Lower lobe of right lung (tissue), 2 donors: Measurements from ENCODE around the gene CAMK2G. TPM values are rescaled to one million over a fixed set of nuclear protein-coding genes. Genes with fewer than 3 reads are reported as not detected.
"Not testable (repeated sequence)": the region's sequence is repeated elsewhere in the genome, so short reads cannot be mapped to it uniquely, and the experiment has no call there.

ENCODE experiments used
- ATAC-seq, 2 donors: fragments of 200-7000 bp; cut with Tn5 transposase; one replicate each; pipeline ENCODE4 v1.9.1; 2020 to 2022; ENCODE audit warnings: mild to moderate bottlenecking in 2 of 2, moderate library complexity in 2 of 2
- DNase-seq: peaks from one replicate; pipeline ENCODE4 v3.0.0-alpha.2; 2020
- H3K27ac ChIP-seq: fragments of 200-600 bp; one replicate; pipeline ENCODE4 v1.8.0; 2022
- H3K27me3 ChIP-seq: fragments of 200-600 bp; one replicate; pipeline ENCODE4 v1.8.0; 2022; ENCODE audit warnings: low read depth
- H3K36me3 ChIP-seq: fragments of 200-600 bp; one replicate; pipeline ENCODE4 v1.8.0; 2022; ENCODE audit warnings: mild to moderate bottlenecking
- H3K4me1 ChIP-seq: fragments of 200-600 bp; one replicate; pipeline ENCODE4 v1.8.0; 2022
- H3K4me3 ChIP-seq: fragments of 200-600 bp; one replicate; pipeline ENCODE4 v1.8.0; 2022; ENCODE audit warnings: mild to moderate bottlenecking
- H3K9me3 ChIP-seq: fragments of 200-600 bp; one replicate; pipeline ENCODE4 v1.8.0; 2022
- intact Hi-C: fragments of 100-400 bp; cut with DNase I; formaldehyde crosslinking; loops from one replicate; pipeline ENCODE4 v1.11.0; 2022
- total RNA-seq: library from RNA; stranded (reverse); fragmentation: NEBNext Ultra II Directional; extraction: Animal tissue kit (Norgen Biotek cat#: 25700); gene quantifications from one replicate; pipeline ENCODE4 v1.2.1, GENCODE V29; 2021
- TF ChIP-seq, protein P1 (sequence below): fragments of 200-600 bp; IDR thresholded peaks from one replicate; pipeline ENCODE4 v1.8.0; 2022; ENCODE audit warnings: antibody characterized with exemption, mild to moderate bottlenecking
- donor health status: DM: no; HTN: yes; CAD: no; lungs with severe emphysema.

Gene CAMK2G
- total RNA-seq, 1 donor from 2014 or later: 38.4 TPM

DNA sequence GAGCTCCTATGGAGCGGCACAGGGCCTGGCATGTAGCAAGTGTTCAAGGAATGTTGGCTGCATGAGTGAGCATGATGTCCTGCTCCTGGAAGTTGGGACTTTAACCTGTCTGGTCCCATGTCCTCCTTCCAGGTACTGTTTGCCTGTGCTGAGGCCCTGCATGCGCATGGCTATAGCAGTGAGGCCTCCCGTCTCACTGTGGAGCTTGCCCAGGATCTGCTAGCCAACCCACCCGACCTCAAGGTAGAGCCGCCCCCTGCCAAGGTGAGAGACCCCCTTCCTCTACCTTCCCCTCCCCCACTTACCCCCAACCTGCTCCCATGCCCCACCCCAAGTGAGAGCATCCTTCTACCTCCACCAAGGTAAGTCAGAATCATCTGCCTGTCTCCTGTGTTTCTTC, 80.9 kb downstream of the CAMK2G start:
- no peak for ATAC-seq
- intact Hi-C loops: no loop called here
- Histone ChIP-seq H3K9me3 (no peaks in the 10 kb centered on the region), H3K27ac (no peak overlapping the region), H3K4me3 (no peak overlapping the region), H3K4me1 (peaks cover under 1% of the 10 kb centered on the region), H3K36me3 (peaks cover 100% of the 10 kb centered on the region), H3K27me3 (no peaks in the 10 kb centered on the region)
- DNase-seq: no peak
- TF ChIP-seq, protein P1, sequence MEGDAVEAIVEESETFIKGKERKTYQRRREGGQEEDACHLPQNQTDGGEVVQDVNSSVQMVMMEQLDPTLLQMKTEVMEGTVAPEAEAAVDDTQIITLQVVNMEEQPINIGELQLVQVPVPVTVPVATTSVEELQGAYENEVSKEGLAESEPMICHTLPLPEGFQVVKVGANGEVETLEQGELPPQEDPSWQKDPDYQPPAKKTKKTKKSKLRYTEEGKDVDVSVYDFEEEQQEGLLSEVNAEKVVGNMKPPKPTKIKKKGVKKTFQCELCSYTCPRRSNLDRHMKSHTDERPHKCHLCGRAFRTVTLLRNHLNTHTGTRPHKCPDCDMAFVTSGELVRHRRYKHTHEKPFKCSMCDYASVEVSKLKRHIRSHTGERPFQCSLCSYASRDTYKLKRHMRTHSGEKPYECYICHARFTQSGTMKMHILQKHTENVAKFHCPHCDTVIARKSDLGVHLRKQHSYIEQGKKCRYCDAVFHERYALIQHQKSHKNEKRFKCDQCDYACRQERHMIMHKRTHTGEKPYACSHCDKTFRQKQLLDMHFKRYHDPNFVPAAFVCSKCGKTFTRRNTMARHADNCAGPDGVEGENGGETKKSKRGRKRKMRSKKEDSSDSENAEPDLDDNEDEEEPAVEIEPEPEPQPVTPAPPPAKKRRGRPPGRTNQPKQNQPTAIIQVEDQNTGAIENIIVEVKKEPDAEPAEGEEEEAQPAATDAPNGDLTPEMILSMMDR: no peak

DNA sequence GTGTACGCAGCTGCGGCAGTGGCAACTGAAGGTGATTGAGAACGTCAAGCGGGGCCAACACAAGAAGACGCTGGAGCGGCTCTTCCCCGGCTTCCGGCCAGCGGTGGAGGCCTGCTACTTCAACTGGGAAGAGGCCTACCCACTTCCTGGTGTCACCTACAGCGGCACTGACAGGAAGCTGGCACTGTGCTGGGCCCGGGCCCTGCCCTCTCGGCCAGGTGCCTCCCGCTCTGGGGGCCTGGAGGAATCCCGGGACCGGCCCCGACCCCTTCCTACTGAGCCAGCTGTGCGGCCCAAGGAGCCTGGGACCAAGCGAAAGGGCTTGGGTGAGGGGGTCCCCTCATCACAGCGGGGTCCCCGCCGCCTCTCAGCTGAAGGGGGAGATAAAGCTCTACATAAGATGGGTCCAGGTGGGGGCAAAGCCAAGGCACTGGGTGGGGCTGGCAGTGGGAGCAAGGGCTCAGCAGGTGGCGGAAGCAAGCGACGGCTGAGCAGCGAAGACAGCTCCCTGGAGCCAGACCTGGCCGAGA, 82.4 kb downstream of the CAMK2G start:
- Histone ChIP-seq H3K27me3 (no peaks in the 10 kb centered on the region), H3K36me3 (peaks cover 85% of the 10 kb centered on the region), H3K27ac (no peak overlapping the region), H3K9me3 (no peaks in the 10 kb centered on the region), H3K4me1 (peaks cover 16% of the 10 kb centered on the region), H3K4me3 (no peak overlapping the region)
- intact Hi-C loops: no loop called here
- peak in 1 of 2 donors; percentile 11 for ATAC-seq
- DNase-seq: no peak
- TF ChIP-seq, protein P1: no peak

DNA sequence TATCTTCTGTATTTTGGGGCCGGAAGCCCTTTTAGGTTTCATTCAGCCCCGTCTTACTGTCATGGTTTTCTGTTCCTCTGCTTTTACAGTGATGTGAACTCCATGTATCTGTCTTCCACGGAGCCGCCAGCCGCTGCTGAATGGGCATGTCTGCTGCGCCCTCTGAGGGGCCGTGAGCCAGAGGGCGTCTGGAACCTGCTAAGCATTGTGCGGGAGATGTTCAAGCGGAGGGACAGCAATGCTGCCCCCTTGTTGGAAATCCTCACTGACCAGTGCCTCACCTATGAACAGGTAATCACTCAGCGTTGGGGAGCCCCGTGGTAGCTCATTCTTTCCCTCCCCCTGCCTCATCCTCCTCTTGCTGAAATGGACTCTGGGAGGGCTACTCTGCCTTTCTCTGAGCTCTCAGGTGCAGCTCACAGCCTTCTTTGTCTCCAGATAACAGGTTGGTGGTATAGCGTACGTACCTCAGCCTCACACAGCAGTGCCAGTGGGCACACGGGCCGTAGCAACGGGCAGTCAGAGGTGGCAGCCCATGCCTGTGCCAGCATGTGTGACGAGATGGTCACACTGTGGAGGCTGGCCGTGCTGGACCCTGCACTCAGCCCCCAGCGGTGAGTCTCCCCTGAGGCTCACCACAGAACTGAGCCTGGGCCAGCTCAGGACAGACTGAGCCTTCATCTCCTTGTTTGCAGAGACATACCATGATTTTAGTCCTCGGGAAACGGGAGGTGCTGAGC, 83.3 kb downstream of the CAMK2G start:
- no peak overlapping the region for H3K27ac ChIP-seq
- H3K27me3 ChIP-seq: no peaks in the 10 kb centered on the region
- TF ChIP-seq, protein P1: no peak
- H3K9me3 ChIP-seq: no peaks in the 10 kb centered on the region
- peaks cover 24% of the 10 kb centered on the region for H3K4me1 ChIP-seq
- H3K36me3 ChIP-seq: peaks cover 76% of the 10 kb centered on the region
- intact Hi-C loops: no loop called here
- H3K4me3 ChIP-seq: no peak overlapping the region
- no peak for DNase-seq
- no peak for ATAC-seq

DNA sequence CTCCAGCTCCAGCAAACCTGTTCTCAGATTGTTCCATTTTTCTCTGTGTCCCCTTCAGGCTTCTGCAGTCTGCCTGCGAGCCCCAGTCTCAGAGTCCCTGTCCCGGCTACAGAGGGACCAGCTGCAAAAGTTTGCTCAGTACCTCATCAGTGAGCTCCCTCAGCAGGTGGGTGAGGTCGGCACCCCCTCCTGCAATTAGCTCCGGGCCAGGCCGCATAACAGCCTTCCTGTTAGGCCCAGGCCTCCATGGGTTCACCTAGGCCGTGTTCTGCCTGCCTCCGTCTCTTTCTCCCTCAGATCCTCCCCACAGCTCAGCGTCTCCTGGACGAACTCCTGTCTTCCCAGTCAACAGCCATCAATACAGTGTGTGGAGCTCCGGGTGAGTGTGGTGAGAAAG, 84.7 kb downstream of the CAMK2G start:
- TF ChIP-seq, protein P1: no peak
- ATAC-seq: no peak

DNA sequence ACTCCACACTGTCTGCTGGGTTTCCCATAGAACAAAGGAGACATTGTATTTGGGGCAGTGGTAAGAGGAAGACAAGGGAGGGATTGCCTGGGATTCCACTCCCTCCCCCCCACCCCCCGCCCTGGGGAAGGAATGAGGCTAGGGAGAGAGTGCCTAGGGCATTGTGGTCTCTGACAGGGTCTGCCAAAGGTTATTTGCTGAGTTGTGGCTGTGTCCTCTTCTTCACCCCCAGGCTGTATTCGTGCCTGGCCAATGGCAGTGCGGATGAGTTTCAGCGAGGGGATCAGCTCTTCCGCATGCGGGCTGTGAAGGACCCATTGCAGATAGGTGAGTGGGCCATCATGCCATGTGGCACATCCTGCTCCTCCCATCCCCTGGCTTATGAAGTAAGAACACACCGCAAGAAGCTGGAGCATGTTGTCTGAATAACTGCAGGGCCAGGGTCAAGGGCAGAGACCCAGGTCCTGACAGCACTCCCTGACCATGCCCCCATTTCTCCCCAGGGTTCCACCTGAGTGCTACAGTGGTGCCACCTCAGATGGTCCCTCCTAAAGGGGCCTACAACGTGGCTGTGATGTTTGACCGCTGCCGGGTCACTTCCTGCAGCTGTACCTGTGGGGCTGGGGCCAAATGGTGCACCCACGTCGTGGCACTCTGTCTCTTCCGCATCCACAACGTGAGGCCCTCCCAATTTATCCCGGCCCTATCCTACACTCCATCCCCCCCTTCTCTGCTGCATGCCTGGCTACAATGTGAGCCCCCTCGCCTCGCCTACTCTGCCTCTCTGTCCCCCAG, 85.3 kb downstream of the CAMK2G start:
- intact Hi-C loops: no loop called here
- Histone ChIP-seq H3K27ac (no peak overlapping the region), H3K4me1 (peaks cover 30% of the 10 kb centered on the region), H3K4me3 (no peak overlapping the region), H3K27me3 (no peaks in the 10 kb centered on the region), H3K9me3 (no peaks in the 10 kb centered on the region), H3K36me3 (peaks cover 56% of the 10 kb centered on the region)
- no peak for ATAC-seq
- TF ChIP-seq, protein P1: no peak
- no peak for DNase-seq

More for the DNA sequence above, 84.7 kb downstream of the CAMK2G start:
- intact Hi-C loops: no loop called here
- no peak overlapping the region for H3K27ac ChIP-seq
- H3K36me3 ChIP-seq: peaks cover 62% of the 10 kb centered on the region
- no peak overlapping the region for H3K4me3 ChIP-seq
- H3K27me3 ChIP-seq: no peaks in the 10 kb centered on the region
- H3K9me3 ChIP-seq: no peaks in the 10 kb centered on the region
- H3K4me1 ChIP-seq: peaks cover 27% of the 10 kb centered on the region
- DNase-seq: no peak

DNA sequence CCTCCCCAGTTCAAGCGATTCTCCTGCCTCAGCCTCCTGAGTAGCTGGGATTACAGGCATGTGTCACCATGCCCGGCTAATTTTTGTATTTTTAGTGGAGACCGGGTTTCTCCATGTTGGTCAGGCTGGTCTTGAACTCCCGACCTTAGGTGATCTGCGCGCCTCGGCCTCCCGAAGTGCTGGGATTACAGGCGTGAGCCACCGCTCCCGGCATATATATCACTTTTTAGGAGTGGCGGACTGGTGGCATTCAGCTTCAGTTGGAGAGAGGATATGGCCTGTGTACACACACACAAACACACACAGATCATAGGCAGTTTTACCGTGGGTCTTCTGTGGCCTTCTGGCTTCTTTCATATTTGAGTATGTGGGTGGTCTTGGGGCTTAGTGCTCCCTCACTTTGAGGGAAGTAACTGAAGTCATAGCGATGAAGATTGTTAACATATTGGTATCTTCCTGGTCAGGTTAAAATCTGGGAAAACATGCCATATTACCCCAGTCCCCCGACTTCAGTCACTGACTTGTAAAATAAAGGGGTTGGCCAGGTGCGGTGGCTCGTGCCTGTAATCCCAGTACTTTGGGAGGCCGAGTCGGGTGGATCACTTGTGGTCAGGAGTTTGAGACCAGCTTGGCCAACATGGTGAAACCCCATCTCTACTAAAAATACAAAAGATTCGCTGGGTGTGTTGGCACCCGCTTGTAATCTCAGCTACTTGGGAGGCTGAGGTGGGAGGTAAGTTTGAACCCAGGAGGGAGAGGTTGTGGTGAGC, 87.1 kb downstream of the CAMK2G start:
- H3K27me3 ChIP-seq, ATAC-seq, DNase-seq, intact Hi-C loops, H3K9me3 ChIP-seq: not testable (repeated sequence)
- H3K27ac ChIP-seq: peak overlapping the region; percentile 90
- H3K4me3 ChIP-seq: peak overlapping the region; percentile 67
- peaks cover 44% of the 10 kb centered on the region for H3K4me1 ChIP-seq
- H3K36me3 ChIP-seq: peaks cover 47% of the 10 kb centered on the region
